H1 (cell line): ENCODE results near the gene CTNNBL1. TPM values are rescaled to one million over a fixed set of nuclear protein-coding genes. Genes with fewer than 3 reads are reported as not detected.

ENCODE experiments used
- RBBP5 ChIP-seq: IDR thresholded peaks from 2 replicates; pipeline ENCODE4 v1.7.1; 2012; ENCODE audit warnings: low read depth, mild to moderate bottlenecking, inconsistent platforms, low read length, moderate library complexity, borderline replicate concordance
- TAF1 ChIP-seq: IDR thresholded peaks from 2 replicates; pipeline ENCODE4 v1.6.1; 2011; ENCODE audit warnings: mild to moderate bottlenecking, low read depth, low read length
- polyA plus RNA-seq, 7 experiments: library from polyadenylated mRNA; depleted of rRNA in 3 of 7; stranded (reverse) in 5 of 7; unstranded in 2 of 7; fragments of >200 nt in 5 of 7; fragments of 200-250 nt in 2 of 7; gene quantifications; 1 replicate in 5 of 7; 2 replicates in 1 of 7; 4 replicates in 1 of 7; pipeline versions ENCODE4 v1.2.1 to v1.2.3, GENCODE V29; 2011 to 2013; ENCODE audit warnings: missing spikeins in 2 of 7, mixed read lengths in 2 of 7
- total RNA-seq: library from RNA; stranded (reverse); fragmentation: NEBNext Ultra II Directional; extraction: Animal tissue kit (Norgen Biotek cat#: 25700); gene quantifications from 2 replicates; pipeline ENCODE4 v1.2.1, GENCODE V29; 2021
- TF ChIP-seq, protein P1 (sequence below): IDR thresholded peaks from 2 replicates; pipeline ENCODE4 v1.6.1; 2012; ENCODE audit warnings: low read length, inconsistent platforms
- TF ChIP-seq, protein P2 (sequence below): IDR thresholded peaks from 2 replicates; pipeline ENCODE4 v1.6.1; 2012; ENCODE audit warnings: inconsistent platforms

Gene CTNNBL1
- total and polyA plus RNA-seq, 2 of the 8 experiments (the other 6 are each of a cell fraction or from before 2014, with no cell fraction given): 19.6 to 81.6 TPM

DNA sequence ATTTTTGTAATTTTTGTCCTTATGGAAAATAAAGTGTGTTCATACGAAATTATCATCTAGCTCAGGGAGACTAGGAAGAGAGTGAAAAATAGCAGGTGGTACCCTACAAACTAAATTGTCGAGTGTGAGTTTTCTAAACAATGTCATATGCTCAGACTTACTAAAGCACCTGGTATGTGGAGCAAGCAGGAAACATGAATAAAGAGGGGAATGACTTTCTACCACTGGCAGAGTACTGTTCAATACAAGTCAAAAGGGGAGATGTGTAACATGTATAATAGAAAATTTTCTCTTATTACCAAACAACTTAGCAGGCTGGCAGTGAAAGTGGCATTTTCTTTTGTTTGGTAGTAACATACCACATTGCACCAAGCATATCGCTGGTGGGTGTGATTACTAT, 36.1 kb downstream of the CTNNBL1 start (continued):
- TF ChIP-seq, protein P1, sequence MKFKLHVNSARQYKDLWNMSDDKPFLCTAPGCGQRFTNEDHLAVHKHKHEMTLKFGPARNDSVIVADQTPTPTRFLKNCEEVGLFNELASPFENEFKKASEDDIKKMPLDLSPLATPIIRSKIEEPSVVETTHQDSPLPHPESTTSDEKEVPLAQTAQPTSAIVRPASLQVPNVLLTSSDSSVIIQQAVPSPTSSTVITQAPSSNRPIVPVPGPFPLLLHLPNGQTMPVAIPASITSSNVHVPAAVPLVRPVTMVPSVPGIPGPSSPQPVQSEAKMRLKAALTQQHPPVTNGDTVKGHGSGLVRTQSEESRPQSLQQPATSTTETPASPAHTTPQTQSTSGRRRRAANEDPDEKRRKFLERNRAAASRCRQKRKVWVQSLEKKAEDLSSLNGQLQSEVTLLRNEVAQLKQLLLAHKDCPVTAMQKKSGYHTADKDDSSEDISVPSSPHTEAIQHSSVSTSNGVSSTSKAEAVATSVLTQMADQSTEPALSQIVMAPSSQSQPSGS: no peak
- TF ChIP-seq TAF1 (no peak), RBBP5 (no peak)
- TF ChIP-seq, protein P2, sequence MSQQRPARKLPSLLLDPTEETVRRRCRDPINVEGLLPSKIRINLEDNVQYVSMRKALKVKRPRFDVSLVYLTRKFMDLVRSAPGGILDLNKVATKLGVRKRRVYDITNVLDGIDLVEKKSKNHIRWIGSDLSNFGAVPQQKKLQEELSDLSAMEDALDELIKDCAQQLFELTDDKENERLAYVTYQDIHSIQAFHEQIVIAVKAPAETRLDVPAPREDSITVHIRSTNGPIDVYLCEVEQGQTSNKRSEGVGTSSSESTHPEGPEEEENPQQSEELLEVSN: no peak
- TF ChIP-seq, all 59 proteins: peak for 0
